Effector CD8-positive, alpha-beta T cell (primary cell): Measurements from ENCODE around the gene KRTAP10-2.
"Not testable (repeated sequence)": the region's sequence is repeated elsewhere in the genome, so short reads cannot be mapped to it uniquely, and the experiment has no call there.

Experiments used
- DNase-seq: peaks from one replicate; lab custom pipeline; 2025; lab: John Stamatoyannopoulos, UW

Gene KRTAP10-2

DNA sequence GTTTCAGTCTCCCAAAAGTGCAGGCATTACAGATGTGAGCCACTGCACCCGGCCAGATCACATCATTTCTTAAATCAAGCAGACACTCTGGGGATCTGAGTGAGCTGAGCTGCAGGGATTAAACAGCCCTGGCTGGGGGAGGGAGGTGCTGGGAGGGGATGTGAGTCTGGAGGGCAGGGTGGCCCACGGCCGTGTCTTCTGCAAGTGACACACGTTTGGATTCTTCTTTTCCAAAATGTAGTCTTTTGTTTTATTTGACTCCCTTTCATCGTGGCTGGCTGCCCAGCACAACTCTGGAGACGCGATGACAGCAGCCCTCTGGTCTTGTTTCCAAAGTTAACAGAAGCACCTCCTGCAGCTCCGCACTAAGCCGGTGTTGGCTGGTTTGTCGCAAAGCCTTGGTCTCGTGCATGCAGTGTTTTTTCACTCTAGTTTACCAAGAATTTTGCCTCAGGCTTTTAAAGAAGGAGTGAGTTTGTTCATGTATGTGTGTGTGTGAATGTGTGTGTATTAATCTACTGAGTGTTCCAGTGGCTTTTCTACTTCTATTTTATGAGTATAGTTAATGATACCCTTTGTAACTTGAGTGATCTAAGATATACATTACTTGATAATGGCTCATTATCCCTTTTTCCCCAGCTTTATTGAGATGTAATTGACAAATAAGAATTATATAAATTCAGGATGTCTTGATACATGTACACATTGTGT is 31.9 kb upstream of the KRTAP10-2 start:
- no peak for DNase-seq

- DNase-seq: no peak
Observed at GRCh38 chr21:44582055-44582454, 30.8 kb upstream of the KRTAP10-2 start.

DNA sequence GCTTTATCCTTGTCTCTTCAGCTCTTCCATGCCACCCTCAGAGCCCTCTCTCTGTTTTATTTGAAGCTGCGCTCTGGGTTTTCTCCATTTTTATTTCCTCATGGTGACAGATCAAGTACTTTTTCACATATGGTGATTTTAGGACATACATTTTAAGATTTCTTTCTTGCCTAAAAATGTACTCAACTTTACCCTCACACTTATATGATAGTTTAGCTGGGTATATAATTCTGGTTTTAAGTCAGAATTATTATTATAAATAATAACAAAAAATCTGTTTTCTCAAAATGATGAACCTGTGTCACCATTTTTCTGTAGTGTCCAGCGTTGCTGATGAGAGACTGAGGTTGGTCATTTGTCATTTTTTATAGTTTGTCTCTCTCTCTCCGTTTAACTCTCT is 29.9 kb upstream of the KRTAP10-2 start:
- no peak for DNase-seq

DNA sequence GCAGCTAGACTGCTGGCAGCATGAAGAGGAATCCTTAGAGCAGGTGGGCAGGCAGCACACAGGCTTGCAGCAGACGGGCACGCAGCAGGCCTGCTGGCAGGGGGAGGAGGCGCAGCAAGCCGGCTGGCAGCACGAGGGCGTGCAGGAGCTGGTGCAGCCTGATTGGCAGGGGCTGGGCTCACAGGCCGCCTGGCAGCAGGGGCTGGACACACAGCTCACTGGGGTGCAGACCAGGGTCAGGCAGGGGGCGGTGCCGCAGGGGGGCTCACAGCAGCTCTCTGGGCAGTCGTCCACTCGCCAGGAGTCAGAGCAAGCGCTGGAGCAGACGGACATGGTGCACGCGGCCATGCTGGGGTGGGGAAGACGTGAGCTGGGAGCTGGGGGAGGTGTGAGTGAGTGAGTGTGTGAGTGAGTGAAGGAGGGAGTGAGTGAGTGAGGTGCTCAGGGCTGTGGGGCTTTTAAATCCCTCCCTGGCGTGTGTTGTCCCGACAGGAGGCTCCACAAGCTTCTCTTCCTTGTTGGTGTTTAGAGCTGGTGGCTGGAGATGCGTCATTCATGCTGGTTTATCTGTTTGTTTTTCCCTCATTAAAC is 29.0 kb upstream of the KRTAP10-2 start, which contains the start of gene KRTAP10-5:
KRTAP10-5 (minus strand) TSS at position 374 of the 591 bp plus-strand sequence; CDS start at position 348, 26 bp downstream.
- DNase-seq: not testable (repeated sequence)

- no peak for DNase-seq
Observed at GRCh38 chr21:44579833-44580144, 28.5 kb upstream of the KRTAP10-2 start.

DNA sequence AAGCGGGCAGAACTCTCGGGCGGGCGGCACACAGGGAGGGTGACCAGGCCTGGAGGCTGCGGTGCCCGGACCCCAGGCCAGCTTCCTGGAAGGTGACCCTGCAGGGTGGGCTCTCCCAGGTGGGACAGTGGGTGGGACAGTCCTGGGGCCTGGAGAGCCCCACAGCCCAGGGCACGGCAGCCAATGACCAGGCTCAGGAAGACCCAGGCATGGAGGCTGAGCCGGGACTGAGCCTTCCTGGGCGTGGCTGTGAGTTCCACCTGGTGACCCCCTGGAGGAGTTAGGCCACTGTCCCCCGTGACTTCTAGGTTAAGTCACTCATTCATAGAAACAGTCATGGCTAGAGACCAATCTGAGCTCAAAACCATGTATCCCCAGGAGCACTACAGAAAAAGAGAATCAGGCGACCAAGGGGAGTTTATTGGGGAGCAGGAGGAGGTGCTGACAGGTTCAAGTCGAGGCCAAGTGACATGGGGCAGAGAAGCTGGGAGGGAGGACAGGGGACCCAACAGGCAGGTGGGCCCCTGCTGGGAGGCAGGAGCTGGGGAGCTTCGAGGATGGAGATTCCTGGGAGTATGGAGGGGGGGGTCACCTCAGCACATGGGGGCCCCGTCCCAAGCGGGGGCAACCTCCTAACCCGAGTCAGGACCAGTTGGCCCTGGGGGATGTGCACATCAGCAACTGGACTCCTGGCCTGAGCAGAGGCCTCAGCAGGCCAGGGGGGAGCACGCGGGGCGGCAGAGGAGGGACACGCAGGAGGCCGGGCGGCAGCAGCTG is 27.9 kb upstream of the KRTAP10-2 start:
- DNase-seq: no peak

DNA sequence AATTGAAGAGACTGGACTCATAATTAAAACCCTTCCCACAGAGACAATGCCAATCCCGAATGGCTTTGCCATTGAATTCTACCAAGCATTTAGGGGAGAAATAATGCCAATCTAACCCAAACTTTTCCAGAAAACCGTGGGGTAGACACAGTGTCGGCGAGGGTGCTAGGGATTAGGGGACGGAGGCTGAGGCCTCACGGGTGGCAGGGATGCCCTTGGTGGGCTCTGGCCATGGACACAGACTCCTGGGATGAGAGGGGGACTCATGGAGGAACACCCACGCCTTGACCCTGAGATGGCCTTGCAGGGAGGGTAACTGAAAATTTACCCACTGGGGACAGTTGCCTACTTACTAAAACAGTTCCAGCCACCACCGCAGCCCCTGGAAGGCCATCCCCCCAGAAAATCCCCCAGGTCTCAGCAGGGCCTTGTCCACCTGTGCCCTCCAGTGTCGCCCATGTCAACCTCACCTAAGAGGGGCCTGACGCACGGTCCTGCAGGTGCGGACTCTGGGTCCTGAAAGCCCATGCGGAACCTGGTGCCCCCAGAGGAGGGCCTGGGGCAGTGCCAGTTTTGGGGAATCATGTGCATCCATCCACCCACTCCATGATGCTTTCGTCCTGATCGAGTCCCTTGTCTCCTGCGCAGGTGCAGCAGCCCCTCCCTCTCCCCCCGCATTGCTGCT is 27.2 kb upstream of the KRTAP10-2 start:
- no peak for DNase-seq

DNA sequence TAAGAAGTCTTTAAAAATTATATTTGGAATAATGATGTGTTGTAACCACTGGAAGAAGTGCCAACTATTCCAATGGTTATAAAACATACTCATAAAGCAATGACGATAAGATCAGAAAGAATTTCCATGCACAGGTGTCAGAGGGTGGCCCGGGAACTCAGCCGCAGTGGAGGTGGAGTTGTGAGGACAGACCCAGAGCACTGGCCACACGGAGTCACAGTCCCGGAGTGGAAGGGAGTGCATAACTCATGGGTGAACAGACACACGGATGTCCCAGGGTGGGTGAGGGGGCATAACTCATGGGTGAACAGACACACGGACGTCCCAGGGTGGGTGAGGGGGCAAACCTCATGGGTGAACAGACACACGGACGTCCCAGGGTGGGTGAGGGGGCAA is 24.7 kb upstream of the KRTAP10-2 start:
- no peak for DNase-seq

GRCh38 chr21:44575307-44576024 is 24.2 kb upstream of the KRTAP10-2 start:
- no peak for DNase-seq

GRCh38 chr21:44574457-44575306 is 23.4 kb upstream of the KRTAP10-2 start:
- no peak for DNase-seq

DNA sequence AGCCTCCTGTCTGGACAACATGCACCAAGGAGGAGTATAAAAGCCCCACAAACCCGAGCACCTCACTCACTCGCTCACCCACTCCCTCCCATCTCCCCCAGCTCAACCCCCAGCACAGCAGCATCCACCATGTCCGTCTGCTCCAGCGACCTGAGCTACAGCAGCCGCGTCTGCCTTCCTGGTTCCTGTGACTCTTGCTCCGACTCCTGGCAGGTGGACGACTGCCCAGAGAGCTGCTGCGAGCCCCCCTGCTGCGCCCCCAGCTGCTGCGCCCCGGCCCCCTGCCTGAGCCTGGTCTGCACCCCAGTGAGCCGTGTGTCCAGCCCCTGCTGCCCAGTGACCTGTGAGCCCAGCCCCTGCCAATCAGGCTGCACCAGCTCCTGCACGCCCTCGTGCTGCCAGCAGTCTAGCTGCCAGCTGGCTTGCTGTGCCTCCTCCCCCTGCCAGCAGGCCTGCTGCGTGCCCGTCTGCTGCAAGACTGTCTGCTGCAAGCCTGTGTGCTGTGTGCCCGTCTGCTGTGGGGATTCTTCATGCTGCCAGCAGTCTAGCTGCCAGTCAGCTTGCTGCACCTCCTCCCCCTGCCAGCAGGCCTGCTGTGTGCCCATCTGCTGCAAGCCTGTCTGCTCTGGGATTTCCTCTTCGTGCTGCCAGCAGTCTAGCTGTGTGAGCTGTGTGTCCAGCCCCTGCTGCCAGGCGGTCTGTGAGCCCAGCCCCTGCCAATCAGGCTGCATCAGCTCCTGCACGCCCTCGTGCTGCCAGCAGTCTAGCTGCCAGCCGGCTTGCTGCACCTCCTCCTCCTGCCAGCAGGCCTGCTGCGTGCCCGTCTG is 22.5 kb upstream of the KRTAP10-2 start, which contains the start of gene KRTAP10-4:
KRTAP10-4 (plus strand) TSS at position 100 of the 827 bp plus-strand sequence; CDS start at position 130, 30 bp downstream.
- not testable (repeated sequence) for DNase-seq

DNA sequence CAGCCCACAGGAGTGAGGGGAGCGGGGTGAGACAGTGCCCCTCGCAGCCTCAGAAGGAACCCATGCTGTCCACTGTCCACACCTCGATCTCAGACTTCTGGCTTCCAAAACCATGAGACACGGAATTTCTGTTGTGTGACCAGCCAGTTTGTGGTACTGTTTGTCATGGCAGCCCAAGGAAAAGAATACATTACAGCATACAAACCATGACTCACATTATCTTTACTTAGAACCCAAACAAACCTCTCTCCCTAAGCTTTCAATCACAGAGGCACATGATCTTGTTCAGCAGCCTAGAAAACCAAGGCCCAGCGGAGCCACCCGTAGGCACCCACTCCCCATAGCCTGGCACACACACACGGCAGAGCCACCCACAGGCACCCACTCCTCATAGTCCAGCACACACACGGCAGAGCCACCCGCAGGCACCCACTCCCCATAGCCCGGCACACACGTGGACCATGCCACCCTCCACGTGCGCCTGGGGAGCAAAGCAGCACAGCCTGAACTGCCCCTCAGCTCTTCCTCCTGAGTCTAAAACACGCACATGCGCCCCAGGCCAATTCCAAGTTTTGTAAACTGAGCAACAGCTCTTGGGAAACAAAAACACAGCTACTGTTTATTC is 21.8 kb upstream of the KRTAP10-2 start:
- DNase-seq: no peak

GRCh38 chr21:44571844-44572782 is 20.8 kb upstream of the KRTAP10-2 start:
- no peak for DNase-seq

- no peak for DNase-seq
Observed at GRCh38 chr21:44571296-44571695, 20.0 kb upstream of the KRTAP10-2 start.

DNA sequence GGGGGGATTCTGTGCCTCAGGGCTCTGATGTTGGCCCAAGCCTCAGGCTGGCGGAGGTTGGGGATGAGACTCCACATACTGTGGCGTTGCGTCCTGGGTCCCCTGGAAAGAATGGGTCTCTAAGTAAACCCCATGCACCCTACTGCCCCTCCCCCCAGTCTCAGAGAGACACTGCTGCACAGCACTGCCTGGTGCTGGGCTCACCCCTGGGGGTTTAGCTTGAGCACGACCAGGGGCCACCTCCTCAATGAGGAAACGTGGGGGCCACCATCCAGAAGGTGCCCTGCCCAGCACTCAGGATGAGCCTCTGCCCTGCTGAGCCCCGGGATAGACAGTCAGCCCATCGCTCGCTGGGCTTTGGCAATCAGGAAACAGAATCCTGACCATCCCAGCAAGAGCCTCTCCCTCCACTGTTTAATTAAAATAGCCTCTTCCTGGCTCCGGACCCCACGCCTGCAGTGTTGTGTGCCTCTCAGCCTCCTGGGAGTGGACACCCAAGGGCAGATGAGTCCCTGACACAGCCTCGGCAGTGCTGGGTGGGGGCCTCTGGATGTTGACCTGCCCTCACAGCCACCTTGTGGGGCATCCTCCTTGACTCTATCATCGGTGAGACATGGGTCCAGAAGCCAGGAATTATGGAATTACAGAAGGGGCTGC is 18.7 kb upstream of the KRTAP10-2 start:
- no peak for DNase-seq

- no peak for DNase-seq
Observed at GRCh38 chr21:44568667-44569556, 17.6 kb upstream of the KRTAP10-2 start.

GRCh38 chr21:44568261-44568660 is 17.0 kb upstream of the KRTAP10-2 start:
- DNase-seq: no peak
